ENCODE data around the gene DDR2. TPM values are rescaled to one million over a fixed set of nuclear protein-coding genes. Genes with fewer than 3 reads are reported as not detected.
A peak's percentile ranks its signal among the peaks of the same experiment; 100 is the strongest.

DDR2 gene
- total RNA-seq, 1 donor from 2014 or later: 3.9 TPM

DNA sequence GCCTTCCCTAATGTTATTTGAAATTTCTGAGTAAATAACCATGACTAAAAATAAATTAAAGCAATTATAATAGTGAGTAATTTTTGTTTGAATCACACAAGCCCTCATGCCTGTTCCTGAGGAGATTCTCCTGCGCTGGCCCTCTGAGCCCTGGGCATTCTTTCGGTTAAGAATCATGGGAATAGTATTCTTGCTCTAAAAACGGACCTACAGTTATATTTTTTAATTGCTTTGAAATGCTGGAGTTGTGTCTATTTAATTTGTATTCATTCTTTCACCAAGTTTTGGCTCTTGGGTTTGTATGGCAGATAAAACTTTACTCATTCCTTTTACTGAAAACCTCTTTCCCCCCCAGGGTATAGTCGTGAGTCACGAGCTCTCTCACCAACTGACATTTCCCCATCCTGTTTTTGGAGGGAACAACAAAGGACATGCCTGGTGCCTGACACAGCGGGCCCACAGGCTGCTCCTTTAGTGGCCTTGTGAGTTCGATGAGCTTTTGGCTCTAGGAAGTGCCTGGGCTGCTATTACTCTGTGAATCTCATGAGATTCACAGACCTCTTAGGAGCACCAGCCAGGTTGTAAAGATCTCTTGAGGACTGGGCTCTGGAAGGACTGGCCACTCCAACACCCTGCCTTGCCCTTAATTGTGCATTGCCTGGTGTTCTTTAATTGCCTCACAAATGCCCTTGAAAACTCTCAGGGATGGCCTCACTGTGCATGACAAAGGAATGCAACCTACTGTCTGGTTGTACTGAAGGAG, 58.6 kb downstream of the DDR2 start:
- peak overlapping the region; percentile 32 for H3K27ac Mint-ChIP-seq (ENCODE audit: unreplicated experiment)
- H3K27me3 Mint-ChIP-seq (ENCODE audit: low read depth): no peaks in the 10 kb centered on the region
- H3K9me3 Mint-ChIP-seq: no peaks in the 10 kb centered on the region
- H3K4me1 Mint-ChIP-seq: peaks cover 34% of the 10 kb centered on the region
- DNase-seq (ENCODE audit: low read depth, low spot score): peak; percentile 9
- no peak overlapping the region for H3K4me3 Mint-ChIP-seq
- TF ChIP-seq, protein P1, sequence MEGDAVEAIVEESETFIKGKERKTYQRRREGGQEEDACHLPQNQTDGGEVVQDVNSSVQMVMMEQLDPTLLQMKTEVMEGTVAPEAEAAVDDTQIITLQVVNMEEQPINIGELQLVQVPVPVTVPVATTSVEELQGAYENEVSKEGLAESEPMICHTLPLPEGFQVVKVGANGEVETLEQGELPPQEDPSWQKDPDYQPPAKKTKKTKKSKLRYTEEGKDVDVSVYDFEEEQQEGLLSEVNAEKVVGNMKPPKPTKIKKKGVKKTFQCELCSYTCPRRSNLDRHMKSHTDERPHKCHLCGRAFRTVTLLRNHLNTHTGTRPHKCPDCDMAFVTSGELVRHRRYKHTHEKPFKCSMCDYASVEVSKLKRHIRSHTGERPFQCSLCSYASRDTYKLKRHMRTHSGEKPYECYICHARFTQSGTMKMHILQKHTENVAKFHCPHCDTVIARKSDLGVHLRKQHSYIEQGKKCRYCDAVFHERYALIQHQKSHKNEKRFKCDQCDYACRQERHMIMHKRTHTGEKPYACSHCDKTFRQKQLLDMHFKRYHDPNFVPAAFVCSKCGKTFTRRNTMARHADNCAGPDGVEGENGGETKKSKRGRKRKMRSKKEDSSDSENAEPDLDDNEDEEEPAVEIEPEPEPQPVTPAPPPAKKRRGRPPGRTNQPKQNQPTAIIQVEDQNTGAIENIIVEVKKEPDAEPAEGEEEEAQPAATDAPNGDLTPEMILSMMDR (conservative IDR thresholded peaks at IDR 0.05): no peak
- H3K36me3 Mint-ChIP-seq (ENCODE audit: low read depth): no peaks in the 10 kb centered on the region

DNA sequence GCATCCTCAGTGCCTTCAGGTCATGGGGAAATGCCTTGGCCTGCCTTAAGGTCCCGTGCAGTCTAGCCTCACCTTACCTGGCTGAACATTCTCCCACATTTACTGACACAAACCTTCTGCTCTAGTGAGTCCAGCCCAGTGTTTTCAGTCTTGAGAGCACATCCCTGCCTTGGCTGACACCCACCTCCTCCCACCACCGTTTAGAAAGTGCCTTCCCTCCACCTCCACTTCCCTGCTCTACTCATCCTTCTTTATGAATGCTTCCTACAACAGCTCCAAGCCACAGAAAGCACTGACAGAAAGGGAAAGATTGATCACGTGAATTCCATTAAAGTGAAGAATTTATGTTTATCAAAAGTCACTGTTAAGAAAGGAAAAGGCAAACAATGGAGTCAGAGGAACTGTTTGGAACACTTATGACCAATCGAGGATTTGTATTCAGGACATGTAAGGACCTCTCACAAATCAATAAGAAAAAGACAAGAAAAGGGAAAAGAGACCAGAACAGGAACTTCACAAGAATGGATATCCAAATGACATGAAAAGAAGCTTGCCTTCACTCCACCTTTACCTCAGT, 59.8 kb downstream of the DDR2 start:
- DNase-seq (ENCODE audit: low read depth, low spot score): no peak
- H3K4me1 Mint-ChIP-seq: peaks cover 46% of the 10 kb centered on the region
- no peak overlapping the region for H3K27ac Mint-ChIP-seq (ENCODE audit: unreplicated experiment)
- H3K27me3 Mint-ChIP-seq (ENCODE audit: low read depth): no peaks in the 10 kb centered on the region
- TF ChIP-seq, protein P1 (conservative IDR thresholded peaks at IDR 0.05): no peak
- H3K4me3 Mint-ChIP-seq: no peak overlapping the region
- no peaks in the 10 kb centered on the region for H3K36me3 Mint-ChIP-seq (ENCODE audit: low read depth)
- H3K9me3 Mint-ChIP-seq: no peaks in the 10 kb centered on the region

DNA sequence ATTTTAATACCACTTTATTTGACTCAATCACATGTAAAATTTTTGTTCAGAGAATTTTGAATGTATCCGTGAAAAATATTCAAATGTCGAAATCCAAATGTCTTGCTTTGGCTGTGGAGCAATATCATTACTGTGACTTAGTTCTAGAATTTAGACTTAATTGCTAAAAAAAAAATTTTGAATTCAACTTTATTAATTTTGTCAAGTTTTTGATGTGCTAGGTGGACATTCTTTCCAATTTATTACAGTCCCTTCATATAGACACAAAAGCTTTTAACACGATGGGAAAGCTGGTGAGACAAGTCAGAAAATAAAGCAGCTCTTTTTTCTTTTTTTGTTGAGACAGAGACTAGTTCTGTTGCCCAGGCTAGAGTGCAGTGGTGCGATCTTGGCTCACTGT, 62.6 kb downstream of the DDR2 start:
- H3K4me3 Mint-ChIP-seq: no peak overlapping the region
- H3K27me3 Mint-ChIP-seq (ENCODE audit: low read depth): no peaks in the 10 kb centered on the region
- H3K36me3 Mint-ChIP-seq (ENCODE audit: low read depth): no peaks in the 10 kb centered on the region
- TF ChIP-seq, protein P1 (conservative IDR thresholded peaks at IDR 0.05): no peak
- peaks cover 47% of the 10 kb centered on the region for H3K4me1 Mint-ChIP-seq
- H3K9me3 Mint-ChIP-seq: no peaks in the 10 kb centered on the region
- no peak overlapping the region for H3K27ac Mint-ChIP-seq (ENCODE audit: unreplicated experiment)
- DNase-seq (ENCODE audit: low read depth, low spot score): no peak

DNA sequence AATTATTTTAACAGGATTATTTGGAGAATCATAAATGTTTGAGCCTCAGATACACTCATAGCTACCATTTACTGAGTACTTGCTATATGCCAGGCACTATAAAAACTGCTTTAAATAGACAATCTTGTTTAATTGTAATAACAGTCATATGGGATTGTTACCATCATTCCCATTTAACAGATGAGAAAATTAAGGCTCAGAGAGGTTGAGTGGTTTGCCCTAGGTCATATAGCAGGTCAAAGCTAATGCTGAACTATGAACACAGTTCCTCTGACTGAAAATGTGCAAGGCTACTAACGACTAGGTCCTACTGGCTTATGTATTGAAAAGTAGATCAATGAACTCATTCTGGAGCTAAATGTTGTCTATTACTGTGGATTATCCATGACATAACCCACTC, 63.4 kb downstream of the DDR2 start:
- Mint-ChIP-seq H3K27ac (ENCODE audit: unreplicated experiment) (no peak overlapping the region), H3K4me3 (no peak overlapping the region), H3K4me1 (peaks cover 40% of the 10 kb centered on the region), H3K9me3 (no peaks in the 10 kb centered on the region), H3K36me3 (ENCODE audit: low read depth) (no peaks in the 10 kb centered on the region), H3K27me3 (ENCODE audit: low read depth) (no peaks in the 10 kb centered on the region)
- DNase-seq (ENCODE audit: low read depth, low spot score): no peak
- TF ChIP-seq, protein P1 (conservative IDR thresholded peaks at IDR 0.05): no peak

DNA sequence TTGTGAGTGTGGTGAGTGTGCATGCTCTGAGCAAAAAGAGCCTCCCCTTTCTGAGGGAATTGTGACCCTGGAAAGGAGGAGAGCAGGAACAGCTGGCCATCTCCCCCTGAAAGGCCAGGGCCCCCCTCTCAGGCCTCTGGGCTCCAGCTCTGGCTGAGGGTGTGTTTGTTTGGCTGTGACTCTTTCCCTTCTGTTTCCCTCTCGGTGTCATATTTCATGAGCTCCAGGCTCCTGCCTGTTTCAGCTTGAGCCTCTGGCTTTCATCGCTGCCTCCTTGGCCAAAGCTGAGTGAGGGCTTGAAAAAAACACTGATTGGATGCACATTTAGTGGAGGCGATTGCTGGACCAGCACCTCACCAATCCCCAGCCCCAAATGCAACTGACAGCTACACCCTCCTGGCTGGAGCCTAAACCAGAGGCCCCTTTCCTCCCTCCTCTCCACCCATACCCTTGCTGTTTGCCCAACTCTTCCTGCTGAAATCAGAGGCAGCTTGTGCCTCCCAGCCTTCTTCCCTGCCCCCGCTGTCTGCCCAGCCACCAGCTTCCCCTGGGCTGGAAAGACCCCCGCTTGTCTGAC, 64.1 kb downstream of the DDR2 start:
- H3K36me3 Mint-ChIP-seq (ENCODE audit: low read depth): no peaks in the 10 kb centered on the region
- no peaks in the 10 kb centered on the region for H3K9me3 Mint-ChIP-seq
- H3K4me3 Mint-ChIP-seq: peak overlapping the region; percentile 47
- peak; percentile 52 for DNase-seq (ENCODE audit: low read depth, low spot score)
- peaks cover 33% of the 10 kb centered on the region for H3K4me1 Mint-ChIP-seq
- TF ChIP-seq, protein P1 (conservative IDR thresholded peaks at IDR 0.05): no peak
- no peaks in the 10 kb centered on the region for H3K27me3 Mint-ChIP-seq (ENCODE audit: low read depth)
- peak overlapping the region; percentile 83 for H3K27ac Mint-ChIP-seq (ENCODE audit: unreplicated experiment)

All from neural crest cell (in vitro differentiated cells).